Measurements from ENCODE around the gene INPP5A.
"Not testable (repeated sequence)": the region's sequence is repeated elsewhere in the genome, so short reads cannot be mapped to it uniquely, and the experiment has no call there.

Gene INPP5A

DNA sequence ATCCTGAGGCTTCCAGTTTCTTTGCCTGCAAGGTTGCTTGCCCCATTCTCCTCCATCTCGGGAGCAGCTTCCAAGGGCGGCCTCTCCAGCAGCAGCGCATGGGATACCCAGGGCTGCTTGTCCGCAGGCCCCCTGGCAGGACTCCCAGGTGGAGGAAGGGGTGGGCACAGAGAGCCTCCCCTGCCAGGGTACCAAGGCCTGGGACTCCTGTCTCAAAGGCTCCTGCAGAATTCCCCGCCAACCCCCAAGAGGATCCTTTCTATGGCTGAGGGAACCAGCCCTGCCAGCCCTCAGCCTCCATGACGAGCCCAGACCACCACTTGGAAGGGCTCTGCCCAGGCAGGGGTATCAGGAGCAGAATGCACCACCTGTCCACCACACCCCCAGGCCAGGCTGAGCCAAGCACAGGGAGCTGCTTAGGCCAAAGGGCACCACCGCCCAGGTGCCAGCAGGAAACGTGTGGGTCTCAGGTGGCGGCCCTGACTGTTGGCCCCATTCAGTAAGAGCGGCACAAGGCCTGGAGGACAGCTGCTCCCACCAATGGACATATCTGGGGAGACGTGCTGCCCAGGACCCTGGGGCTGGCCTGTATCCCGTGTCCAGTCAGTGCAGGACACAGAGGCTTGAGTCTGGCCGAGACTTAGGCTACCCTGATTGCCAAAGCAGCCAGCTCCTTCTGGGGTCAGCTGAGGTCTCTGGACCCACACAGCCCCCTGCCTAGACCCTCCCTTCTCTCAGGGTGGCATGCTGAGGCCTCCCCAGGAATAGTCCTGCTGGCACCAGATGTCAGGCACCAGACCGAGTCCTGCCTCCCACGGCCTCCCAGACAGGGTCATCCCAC, 33.8 kb upstream of the INPP5A start:
- CTCF ChIA-PET = interaction anchor here (1.0 kb wide), 1 partner anchor 124 kb away, joined by 3 read pairs; no protein-coding TSS in a partner anchor
- TF ChIP-seq CTCF (IDR thresholded peaks at IDR 0.05; ENCODE audit: insufficient read depth, low read length, missing control alignments) = no peak
- no peak for DNase-seq (ENCODE audit: low read depth, low spot score)
- H3K4me3 ChIP-seq (ENCODE audit: low read depth, low read length) = no peak overlapping the region
- POLR2A ChIA-PET = no interaction called here

DNA sequence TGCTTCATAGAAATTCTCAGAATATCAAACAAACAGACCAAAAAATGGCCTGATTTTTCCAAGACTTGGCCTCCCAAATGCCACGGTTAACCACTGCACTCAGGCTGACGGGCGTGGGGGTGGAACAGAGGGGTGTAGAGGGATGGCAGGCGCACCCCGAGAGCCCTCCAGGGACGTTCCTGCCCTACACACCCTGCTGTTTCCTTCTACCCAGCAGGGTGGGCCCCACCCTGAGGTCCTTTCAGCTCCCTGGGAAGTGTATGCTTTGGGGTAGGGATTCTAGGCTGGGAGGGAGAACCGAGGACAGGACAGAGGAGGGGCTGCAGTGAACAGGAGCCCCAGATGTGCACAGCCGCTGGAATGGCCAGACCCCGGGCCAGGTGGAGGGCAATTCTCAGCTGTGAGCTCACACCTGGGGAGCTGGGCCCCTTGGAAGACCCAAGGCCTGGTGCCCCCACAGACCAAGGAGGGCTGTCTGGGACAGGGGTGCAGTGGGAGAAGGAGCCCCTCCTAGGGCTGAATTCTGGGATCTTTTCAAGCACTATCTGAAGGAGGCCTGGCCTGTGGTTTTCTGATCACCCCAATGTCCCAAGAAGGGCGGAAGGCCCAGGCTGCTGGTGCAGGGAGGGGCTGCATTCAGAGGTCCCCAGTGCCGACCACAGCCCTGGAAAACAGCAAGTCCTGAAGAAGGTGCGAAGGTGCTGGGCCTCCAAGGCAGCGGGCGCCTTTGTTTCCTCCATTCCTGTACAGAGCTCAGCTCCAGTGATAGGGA, 32.9 kb upstream of the INPP5A start:
- POLR2A ChIA-PET = no interaction called here

GRCh38 chr10:132505546-132505945, 32.0 kb upstream of the INPP5A start:
- CTCF ChIA-PET; DNase-seq (ENCODE audit: low read depth, low spot score); H3K4me3 ChIP-seq (ENCODE audit: low read depth, low read length); POLR2A ChIA-PET: not testable (repeated sequence)

More for the DNA sequence above, 32.9 kb upstream of the INPP5A start:
- CTCF ChIA-PET = interaction anchor here (1.0 kb wide), 1 partner anchor 123 kb away, joined by 3 read pairs; no protein-coding TSS in a partner anchor
- no peak for DNase-seq (ENCODE audit: low read depth, low spot score)
- no peak overlapping the region for H3K4me3 ChIP-seq (ENCODE audit: low read depth, low read length)
- no peak for TF ChIP-seq CTCF (IDR thresholded peaks at IDR 0.05; ENCODE audit: insufficient read depth, low read length, missing control alignments)

GRCh38 chr10:132506711-132507408, 30.7 kb upstream of the INPP5A start:
- DNase-seq (ENCODE audit: low read depth, low spot score) = peak; percentile 33
- no peak for TF ChIP-seq CTCF (IDR thresholded peaks at IDR 0.05; ENCODE audit: insufficient read depth, low read length, missing control alignments)
- POLR2A ChIA-PET = no interaction called here
- no peak overlapping the region for H3K4me3 ChIP-seq (ENCODE audit: low read depth, low read length)
- CTCF ChIA-PET = interaction anchor here (1.1 kb wide), 1 partner anchor 11 kb away, joined by 3 read pairs; no protein-coding TSS in a partner anchor

DNA sequence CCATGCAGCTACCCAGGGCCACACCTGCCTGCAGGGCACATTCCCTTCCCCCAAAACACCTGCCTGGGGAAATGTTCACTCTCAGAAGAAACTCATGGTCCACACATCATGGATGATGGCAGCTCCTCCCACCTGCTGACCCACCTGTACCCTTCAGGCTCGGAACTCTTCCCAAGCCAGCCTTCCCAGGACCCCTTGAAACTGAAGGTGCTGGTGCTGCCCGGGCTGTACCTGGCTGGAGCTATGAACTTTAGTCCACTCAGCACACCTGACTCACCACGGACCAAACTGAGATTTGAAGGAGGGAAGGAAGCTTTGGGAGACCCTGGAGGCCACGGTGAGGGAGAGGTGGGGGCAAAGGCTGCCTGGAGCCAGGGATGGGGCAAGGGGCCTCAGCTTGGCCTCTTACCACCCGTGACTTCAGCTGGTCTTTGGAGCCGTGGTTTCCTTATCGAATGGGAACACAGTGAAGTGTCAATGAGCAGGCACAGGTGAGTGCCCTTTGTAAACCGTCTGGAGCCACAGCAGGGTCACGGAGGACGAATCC, 30.1 kb upstream of the INPP5A start:
- ChIA-PET POLR2A (no interaction called here), CTCF (interaction anchor here (1.1 kb wide), 1 partner anchor 11 kb away, joined by 3 read pairs; no protein-coding TSS in a partner anchor)
- H3K4me3 ChIP-seq (ENCODE audit: low read depth, low read length) = no peak overlapping the region
- no peak for TF ChIP-seq CTCF (IDR thresholded peaks at IDR 0.05; ENCODE audit: insufficient read depth, low read length, missing control alignments)
- no peak for DNase-seq (ENCODE audit: low read depth, low spot score)

DNA sequence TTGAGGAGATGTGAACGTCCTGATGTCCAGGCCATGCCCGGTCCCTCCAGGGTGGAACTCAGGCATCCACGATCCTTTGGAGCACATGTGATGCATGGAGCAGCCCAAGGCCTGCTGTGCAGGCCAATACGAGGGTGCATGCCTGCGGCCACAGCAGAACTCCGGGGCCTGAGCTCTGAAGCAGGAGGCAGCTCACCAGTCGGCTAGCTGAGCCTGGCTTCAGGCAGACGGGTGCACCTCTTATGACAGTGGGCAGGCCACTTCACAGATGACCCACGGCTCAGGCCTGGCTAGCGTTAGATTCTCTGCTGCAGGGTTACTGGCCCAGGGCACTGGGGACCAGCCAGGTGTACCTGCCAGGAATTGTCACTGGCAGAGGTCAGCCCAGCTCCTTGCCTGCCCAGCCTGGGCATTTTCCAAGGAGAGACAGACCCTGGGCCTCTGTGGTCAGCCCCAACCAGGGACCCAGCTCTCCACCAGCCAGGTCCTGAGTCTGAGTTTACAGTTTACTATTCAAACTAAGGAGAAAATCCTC, 29.6 kb upstream of the INPP5A start:
- TF ChIP-seq CTCF (IDR thresholded peaks at IDR 0.05; ENCODE audit: insufficient read depth, low read length, missing control alignments) = no peak
- no peak for DNase-seq (ENCODE audit: low read depth, low spot score)
- no peak overlapping the region for H3K4me3 ChIP-seq (ENCODE audit: low read depth, low read length)
- POLR2A ChIA-PET = interaction anchor here (0.6 kb wide), 1 partner anchor 9 kb away, joined by 4 read pairs; no protein-coding TSS in a partner anchor
- CTCF ChIA-PET = interaction anchor here (1.1 kb wide), 1 partner anchor 10 kb away, joined by 3 read pairs; no protein-coding TSS in a partner anchor
